GM19328 (cell line): ENCODE measurements around the gene EPS15.
"Not testable (repeated sequence)": the region's sequence is repeated elsewhere in the genome, so short reads cannot be mapped to it uniquely, and the experiment has no call there.

ENCODE experiments used
- ATAC-seq: cut with Tn5 transposase; IDR thresholded peaks from one replicate; pipeline ENCODE4 v1.9.1; 2021; ENCODE audit warnings: mild to moderate bottlenecking, moderate library complexity; ENCODE audit not compliant: unreplicated experiment

The EPS15 gene

DNA sequence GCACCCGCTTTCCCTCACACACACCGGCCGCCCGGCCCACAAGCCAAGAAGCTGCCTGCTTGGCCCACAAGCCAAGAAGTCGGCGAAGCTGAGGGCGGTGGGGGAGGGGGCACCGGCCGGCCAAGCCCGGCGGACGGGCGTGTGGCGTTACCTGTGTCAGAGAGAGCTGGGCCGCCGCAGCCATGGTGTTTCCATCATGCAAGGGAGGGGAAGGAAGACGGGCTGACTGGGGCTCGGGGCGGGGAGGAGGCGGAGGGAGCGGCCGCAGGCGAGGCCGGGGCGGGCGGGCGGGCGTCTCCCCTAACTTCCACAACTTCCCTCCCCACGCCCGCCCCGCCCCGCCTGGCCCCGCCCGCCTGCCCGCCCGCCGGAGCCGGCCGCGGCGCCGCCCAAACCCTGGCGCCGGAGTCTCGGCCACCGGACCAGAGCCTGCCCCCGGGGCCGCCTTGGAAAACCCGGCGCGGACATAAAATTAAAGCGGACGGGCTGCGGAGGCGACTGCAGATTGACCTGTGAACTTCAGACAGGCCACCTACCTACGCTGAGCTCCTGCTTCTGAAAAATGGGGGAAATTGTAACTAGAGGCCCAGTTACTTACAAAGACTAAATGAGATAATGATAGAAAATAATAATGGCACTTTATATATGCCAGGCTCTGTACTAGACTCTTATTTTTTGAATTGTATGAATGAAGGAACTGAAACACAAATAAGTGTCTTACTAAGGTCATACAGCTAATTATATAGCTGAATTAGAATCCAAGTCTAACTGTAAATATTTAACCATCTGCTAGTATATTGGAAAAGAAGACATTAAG, at the start of gene EPS15:
EPS15 (minus strand) TSS at position 219 of the 817 bp plus-strand sequence; CDS start at position 184, 35 bp downstream.
- ATAC-seq, result peak; percentile 65

DNA sequence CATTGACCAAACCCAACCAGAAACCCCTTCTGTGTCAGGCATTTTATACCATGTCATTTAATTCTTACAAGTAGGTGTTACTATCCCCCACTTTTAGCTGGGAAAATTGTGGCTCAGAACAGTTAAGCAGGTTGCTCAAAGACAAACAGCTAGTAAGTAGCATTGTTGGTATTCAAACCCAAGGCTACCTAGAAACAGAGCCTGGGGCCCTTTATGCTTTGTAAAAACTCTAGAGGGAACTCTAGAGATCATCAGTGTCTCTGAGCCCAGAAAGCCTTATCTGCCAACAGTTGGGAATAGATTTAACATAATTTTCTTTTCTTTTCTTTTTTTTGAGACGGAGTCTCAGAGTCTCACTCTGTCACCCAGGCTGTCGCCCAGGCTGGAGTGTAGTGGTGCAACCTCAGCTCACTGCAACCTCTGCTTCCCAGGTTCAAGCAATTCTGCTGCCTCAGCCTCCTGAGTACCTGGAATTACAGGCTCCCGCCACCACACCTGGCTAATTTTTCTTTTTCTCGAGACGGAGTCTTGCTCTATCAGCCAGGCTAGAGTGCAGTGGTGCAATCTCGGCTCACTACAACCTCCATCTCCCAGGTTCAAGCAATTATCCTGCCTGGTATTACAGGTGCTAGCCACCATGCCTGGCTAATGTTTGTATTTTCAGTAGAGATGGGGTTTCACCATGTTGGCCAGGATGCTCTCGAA, 49.3 kb upstream of the EPS15 start:
- no peak for ATAC-seq

DNA sequence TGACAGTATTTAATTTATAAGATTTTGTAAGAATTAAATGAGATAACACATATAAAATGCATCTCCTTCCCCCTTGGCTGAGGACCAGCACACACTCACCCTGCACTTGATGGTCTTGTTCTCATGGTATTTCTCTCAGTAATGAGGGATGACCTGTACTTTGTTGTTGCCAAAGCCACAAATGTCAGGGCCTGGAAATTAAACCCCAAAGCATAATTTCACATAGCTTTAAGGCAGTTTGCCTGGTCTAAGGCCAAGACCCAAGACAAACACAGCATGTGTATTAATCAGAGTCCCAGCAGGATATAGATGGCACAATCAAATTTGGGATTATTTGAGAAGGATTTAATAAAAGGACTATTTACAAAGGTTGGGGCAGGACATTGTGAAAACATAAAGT, 48.6 kb upstream of the EPS15 start:
- no peak for ATAC-seq

DNA sequence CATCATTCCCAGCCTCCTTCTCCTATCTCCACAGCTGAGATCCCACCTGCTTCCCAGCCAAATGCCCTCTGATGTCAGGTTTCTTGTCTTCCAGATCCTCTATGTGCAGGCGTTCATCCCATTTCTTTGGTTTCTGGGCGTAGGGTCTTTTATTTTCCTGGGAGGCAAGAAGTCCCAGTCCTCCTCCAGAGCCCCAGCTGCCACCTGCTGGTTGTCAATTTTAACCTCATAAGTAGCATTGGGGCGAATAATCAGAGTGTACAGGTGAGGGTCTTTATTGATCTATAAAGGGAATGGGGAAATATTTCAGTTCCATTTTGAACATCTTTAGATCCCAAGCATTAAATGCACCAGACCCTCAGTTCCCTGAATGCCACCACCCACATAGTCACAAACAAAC, 47.2 kb upstream of the EPS15 start:
- no peak for ATAC-seq

DNA sequence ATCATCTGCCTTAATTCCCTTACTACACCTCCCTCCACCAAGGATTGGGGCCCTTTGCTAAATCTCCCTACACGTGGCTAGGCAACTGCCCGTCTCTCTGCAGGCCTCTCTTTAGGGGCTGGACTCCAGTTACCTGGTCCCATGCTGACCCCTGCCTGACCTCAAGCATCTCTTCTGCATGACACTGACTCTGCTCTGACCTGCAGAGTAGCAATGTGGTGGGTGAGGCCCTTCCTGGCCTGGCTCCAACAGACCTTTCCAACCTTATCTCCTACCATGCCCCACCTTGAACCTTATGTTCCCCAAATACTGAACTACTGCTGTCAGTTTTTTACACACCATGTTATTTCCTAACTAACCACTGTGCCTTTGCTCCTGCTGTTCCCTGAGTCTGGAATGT, 45.9 kb upstream of the EPS15 start:
- ATAC-seq, result no peak

DNA sequence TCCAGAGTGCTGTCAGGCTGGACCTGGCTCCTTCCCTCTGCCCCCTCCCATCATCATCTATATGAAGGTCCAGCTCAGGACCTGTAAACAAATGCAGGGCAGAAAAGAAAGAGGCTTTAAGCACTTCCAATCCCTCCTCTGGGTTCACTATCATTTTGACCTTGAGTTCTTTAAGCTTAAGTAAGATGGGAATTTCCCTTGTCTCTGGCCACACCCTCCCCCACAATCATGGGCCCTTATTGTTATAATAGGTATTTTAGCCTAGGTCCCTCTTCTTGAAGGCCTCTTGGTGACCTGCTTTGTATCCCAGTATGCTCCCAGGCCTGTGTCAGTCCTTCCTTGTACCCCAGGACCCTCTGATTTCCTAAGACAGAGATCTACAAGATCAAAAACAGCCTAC, 45.1 kb upstream of the EPS15 start:
- ATAC-seq, result no peak

DNA sequence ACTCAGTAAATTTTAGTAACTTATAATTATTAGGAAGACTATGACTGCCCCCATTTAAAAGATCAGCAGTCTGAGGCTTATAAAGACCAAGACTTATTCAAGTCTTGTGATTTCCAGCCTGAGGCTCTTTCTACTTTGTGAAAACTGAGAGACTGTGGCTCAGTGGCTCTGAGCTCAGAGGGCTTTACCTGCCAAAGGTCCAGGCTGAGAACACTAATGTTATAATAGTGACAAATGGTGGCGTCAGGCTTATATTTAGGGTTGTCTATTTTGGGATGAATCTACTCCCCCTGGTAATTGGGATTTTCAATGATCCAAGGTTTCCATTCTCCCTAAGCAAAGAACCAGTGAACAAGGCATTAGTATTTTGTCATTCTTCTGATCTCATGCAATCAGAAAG, 42.6 kb upstream of the EPS15 start:
- ATAC-seq, result no peak

DNA sequence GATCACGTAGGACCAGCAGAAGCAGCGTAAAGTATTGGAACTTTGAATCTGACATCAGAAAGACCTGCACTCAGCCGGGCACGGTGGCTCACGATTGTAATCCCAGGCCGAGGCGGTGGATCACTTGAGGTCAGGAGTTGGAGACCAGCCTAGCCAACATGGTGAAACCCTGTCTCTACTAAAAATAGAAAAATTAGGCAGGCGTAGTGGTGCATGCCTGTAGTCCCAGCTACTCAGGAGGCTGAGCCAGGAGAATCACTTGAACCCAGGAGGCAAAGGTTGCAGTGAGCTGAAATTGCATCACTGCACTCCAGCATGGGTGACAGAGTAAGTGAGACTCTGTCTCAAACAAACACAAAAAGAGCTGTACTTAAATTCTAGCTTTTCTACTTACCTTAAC, 41.8 kb upstream of the EPS15 start:
- not testable (repeated sequence) for ATAC-seq

DNA sequence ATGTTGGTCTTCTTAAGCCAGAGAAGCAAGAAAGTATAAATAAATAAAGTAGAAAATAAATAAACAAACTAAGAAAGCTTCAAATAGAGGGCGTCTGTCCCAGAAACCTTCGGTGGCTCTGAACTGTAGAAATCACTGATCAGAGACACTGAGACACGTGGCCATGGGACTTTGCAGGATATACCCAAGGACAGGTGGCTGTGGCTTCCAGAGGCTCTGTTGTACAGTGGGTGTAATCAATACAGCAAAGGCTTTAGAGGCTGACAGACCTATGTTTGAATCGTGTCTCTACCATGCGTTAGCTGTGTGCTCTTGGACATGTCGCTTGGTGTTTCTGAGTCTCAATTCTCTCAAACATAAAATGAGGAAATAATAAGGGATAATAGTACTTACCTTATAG, 41.0 kb upstream of the EPS15 start:
- no peak for ATAC-seq

DNA sequence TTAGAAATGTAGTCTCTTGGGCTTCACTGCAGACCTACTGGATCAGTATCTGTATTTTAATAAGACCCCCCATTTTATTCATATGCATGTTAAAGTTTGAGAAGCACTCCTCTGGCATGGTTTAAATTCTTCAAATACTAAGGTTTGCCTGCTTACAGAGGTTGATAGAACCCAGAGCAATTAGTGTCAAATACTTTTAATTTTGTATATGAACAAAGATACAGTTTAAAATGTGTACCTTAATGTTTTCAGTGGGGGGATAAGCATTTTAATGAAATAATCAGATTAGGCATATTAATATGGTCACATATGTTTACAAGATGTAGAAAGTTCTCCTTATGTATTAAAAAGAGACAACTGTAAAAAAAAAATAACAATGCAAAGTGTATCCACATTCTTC, 40.4 kb upstream of the EPS15 start:
- no peak for ATAC-seq

DNA sequence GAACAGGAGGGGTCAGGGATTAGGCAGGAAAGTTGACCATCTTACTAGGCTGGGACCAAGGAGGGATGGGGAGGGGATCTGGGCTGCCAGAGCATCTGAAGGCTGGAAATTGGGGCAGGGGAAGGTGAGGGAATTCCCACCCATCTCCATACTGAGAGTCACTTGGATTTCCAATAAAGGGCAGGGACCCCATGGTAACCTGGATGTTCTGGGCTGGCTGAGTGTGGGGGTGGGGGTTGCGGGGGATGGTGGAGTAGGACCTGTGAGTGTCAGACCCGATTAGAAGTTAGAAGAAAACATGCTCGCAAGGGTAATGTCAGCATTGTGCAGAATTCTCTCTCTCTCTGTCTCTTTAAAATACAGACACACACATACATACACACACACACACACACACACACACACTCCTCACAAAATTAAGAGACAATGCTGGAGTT, 40.0 kb upstream of the EPS15 start:
- ATAC-seq, result no peak

DNA sequence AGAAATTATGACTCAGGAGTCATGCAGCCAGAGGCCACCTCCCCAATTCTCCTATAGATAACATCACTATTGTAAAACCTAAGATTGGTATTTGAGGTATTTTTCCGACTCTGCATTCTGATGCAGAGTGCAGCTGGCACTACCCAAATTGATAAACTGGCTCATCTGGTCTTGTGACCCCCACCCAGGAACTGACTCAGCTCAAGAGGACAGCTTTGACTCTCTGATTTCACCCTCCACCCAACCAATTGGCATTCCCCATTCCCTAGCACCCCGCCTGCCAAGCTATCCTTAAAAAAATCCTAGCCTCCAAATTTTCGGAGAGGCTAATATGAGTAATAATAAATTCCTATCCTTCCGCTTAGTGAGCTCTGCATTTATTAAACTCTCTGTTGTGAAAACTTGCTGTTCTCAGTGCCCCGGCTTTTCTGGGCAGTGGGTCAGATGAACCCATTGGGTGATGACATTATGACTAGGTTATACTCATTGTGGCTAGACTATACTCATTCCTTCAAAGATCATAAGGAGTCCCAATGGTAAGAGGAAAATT, 39.4 kb upstream of the EPS15 start:
- no peak for ATAC-seq

DNA sequence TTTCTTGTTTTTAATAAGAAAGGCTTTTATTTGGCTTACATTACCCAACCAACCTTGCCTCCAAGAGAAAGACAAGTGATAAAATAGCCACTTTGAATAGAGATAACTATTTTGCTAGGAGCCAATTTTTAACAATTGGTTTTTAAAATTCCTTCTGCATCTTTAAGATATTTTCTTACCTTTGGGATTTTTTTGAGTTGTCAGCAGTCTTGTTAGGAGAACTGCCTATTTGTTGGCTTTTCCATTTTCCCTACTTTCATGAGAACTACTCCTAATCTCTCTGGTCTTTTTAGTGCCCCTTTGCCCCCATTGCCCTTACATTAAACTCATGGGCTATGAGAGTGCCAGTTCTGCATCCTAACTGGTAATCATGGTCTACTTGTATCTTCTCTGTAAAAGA, 38.1 kb upstream of the EPS15 start:
- ATAC-seq, result no peak

DNA sequence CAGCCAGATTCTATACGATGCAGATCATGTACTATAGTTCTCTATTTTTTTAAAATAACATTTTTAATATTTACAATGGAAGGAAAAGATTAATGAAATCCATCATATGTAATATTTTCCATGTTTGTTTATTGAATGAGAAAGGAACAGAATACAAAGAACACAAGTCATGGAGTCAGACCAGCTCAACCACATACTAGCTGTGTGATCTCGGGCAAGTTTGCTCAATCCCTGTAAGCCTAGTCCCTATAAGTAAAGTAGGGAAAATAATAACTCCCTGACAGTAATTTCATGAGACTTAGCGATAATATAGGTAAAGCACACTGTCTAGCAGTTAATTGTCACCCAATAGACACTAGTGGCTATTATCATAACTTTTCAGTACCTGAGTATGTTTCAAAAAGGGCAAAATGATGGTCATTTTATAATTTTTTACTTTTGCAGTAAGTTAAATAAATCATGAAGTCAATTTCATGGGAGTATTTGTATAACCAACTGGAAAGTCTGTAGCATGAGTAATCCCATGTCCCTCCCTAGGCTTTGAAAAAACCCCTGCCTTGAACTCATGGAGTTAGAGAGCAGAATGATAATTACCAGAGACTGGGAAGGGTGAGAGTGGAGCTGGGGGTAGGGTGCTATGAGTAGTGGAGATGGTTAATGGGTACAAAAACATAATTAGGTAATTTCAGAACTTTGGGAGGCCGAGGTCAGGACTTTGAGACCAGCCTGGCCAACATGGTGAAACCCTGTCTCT, 37.0 kb upstream of the EPS15 start:
- ATAC-seq, result no peak

DNA sequence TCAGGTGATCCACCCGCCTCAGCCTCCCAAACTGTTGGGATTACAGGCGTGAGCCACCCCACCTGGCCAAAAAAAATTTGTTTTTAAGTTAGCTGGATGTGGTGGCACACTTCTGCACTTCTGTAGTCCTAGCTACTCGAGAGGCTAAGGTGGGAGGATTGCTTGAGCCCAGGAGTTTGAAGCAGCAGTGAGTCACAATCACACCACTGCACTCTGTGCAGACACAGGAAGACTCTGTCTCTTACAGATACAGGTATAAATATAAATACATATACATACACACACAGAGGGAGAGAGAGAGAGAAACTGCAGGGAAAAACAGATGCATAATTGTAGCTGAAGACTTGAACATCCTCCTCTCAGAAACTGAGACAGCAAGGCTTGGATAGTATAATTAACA, 34.8 kb upstream of the EPS15 start:
- ATAC-seq, result no peak

DNA sequence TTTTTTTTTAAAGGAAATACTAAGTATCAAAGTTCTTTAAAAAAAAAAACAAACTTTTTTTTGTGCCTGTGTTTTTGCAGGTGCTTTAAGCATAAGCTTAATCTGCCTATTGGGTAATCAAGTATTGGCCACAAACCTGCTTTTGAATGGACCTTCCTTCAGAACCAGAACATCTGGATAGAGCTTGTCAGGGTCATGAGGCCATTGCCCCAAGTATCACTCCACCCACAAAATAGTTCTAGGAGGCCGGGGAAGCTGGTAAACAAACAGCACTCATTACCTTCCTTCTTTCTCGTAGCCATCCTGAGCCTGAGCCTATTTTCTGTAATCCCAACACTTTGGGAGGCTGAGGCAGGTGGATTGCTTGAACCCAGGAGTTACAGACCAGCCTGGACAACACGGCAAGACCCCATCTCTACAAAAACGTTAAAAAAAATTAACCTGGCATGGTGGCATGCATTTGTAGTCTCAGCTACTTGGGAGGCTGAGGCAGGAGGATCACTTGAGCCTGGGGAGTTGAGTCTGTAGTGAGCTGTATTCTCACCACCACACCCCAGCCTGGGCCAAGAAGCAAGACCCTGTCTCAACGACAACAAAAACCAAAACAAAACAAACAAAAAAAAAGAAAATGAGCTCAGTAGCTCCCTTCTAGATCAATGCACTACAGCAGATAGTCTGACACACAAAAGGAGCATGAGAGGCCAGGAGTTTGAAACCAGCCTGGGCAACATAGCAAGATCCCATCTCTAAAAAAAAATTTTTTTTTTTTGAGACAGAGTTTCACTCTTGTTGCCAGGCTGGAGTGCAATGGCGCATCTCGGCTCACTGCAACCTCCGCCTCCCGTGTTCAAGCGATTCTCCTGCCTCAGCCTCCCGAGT, 34.1 kb upstream of the EPS15 start:
- ATAC-seq, result no peak

DNA sequence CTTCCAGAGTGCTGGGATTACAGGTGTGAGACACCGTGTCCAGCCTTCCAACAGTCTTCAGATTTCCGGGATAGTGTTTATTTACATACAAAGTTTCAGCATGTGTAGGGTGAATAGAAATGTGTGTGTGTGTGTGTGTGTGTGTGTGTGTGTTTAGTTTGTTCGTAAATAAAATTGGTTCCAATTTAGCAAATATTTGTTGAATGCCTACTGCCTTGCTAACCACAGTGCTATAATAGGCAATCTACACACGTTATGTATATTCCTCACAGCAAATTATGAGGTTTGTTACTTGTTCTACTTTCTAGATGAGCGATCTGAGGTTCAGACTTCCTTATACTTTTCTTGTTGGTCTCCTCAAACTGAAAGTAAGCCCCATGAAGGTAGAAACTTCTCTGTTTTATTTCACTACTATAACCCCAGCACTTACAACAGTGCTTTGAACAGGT, 32.8 kb upstream of the EPS15 start:
- ATAC-seq, result no peak

DNA sequence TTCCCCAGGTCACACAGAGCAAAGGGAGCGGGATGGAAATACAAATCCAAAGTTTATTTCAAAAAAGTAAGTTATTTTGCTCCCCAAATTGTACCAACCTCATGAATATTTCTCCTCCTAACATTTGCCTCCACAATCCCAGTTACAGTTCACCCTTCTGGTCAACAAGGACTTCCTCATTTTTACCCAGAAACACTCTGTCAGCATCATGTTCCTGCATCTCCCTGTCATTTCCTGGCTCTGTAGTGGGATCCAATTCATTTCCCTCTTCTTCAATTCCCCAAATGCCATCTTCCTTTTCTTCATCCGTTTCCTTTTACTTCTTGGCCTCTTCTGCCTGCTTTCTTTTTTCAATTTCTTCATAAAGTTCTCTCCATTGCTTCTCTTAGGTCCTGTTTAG, 32.0 kb upstream of the EPS15 start:
- ATAC-seq, result no peak

DNA sequence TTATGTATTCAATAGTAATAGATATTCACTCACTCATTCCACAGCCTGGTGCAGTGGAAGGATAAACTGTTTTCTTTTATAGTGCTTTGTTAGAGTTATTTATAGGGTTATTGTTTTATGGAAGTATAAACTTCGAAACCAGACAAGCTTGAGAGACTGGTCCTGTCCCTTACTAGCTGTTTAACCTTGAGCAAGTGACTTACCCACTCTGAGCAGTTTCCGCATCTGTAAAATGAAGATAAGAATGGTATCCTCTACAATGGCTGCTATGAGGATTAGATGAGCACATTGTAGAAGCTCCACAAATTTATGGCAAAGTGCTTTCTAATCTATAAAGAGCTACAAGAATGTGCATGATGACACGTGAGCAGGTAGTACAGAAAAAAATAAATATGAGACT, 30.8 kb upstream of the EPS15 start:
- no peak for ATAC-seq

DNA sequence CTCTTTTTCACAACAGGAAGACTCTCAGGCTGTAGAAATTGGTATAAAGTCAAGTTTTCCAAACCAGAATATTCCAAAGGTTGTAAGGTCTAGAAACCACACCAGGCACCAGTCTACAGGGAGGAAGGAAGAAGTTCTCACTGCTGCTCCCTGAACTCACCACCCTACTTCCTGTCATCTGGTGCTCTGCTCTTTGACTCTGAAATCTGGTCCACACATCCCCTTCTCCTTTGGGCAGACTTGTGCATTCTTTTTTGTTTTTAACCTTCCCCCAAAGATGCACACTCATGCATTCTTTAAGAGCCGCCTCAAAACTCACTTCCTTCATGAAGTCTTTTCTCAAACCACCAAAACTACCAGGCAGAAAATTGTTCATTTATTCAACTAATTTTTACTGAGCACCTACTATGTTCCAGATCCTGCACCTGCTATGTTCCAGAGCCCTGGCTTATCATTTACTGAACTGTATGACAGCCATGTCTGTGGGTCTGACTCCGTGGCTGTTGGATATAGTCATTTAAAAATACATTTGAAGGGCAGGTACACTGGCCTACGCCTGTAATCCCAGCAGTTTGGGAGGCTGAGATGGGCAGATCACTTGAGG, 30.1 kb upstream of the EPS15 start:
- ATAC-seq, result no peak
